ENCODE results near the gene AKR7A2. TPM values are rescaled to one million over a fixed set of nuclear protein-coding genes. Genes with fewer than 3 reads are reported as not detected.

AKR7A2 gene
- total RNA-seq, 2 experiments from 2014 or later, result 42.9 to 43.4 TPM

DNA sequence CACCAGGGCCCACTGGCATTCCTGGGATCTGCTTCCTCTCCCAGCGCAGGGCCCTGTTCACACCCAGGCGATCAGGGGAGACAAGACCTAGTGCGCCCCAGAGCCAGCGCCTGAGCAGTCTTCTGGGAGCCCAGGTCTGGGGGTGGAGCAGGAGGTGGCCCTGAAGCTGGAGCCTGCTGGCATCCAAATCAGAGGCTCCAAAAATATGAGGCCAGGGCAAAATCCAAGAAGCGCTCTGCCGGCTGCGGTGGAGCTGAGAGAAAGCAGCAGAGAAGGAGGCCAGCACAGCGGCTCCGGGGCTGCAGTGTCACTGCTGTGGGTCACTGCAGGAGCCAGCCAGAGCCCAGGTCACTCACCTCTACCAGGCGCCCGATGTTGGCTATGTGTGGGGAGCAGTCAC is 32.9 kb upstream of the AKR7A2 start:
- H3K36me3 Mint-ChIP-seq (ENCODE audit: low read depth), result peaks cover 16% of the 10 kb centered on the region
- no peak overlapping the region for H3K27ac Mint-ChIP-seq
- intact Hi-C loops (cut with micrococcal nuclease), result loop anchor here (10.0 kb wide), 1 partner anchor 310 kb away; no protein-coding TSS in a partner anchor
- no peak for DNase-seq
- no peaks in the 10 kb centered on the region for H3K9me3 Mint-ChIP-seq
- CTCF ChIA-PET, result interaction anchor here (0.6 to 2.8 kb wide), 11 partner anchors 9 to 273 kb away, joined by 3 to 11 read pairs (median 4); no protein-coding TSS in a partner anchor
- peaks cover 2% of the 10 kb centered on the region for H3K4me1 Mint-ChIP-seq (ENCODE audit: low read depth)
- no peak for ATAC-seq
- TF ChIP-seq, protein P1, sequence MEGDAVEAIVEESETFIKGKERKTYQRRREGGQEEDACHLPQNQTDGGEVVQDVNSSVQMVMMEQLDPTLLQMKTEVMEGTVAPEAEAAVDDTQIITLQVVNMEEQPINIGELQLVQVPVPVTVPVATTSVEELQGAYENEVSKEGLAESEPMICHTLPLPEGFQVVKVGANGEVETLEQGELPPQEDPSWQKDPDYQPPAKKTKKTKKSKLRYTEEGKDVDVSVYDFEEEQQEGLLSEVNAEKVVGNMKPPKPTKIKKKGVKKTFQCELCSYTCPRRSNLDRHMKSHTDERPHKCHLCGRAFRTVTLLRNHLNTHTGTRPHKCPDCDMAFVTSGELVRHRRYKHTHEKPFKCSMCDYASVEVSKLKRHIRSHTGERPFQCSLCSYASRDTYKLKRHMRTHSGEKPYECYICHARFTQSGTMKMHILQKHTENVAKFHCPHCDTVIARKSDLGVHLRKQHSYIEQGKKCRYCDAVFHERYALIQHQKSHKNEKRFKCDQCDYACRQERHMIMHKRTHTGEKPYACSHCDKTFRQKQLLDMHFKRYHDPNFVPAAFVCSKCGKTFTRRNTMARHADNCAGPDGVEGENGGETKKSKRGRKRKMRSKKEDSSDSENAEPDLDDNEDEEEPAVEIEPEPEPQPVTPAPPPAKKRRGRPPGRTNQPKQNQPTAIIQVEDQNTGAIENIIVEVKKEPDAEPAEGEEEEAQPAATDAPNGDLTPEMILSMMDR (IDR thresholded peaks at IDR 0.05), result no peak
- H3K27me3 Mint-ChIP-seq, result no peaks in the 10 kb centered on the region
- no peak overlapping the region for H3K4me3 Mint-ChIP-seq
- POLR2A ChIA-PET, result no interaction called here

DNA sequence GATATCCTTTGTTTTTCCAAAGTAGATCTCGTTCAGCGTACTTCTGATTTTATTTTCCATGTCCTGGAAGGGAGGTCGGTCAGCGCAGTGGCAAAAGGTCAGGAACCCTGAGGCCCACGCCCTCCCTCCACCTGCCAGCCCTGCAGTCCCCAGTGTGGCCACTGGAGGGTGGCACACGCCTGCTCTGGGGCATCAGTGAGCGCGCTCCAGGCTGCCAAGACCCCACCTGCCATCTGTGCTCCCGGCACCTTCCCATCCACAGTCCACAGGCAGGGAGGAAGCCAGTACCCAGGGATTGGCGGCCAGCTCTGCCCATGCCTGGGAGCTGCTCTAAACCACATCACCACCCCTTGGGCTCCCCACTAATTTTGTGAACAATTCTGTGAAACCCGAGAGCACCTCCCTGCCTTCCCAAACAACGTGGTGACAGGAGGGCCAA is 32.4 kb upstream of the AKR7A2 start:
- TF ChIP-seq, protein P1 (IDR thresholded peaks at IDR 0.05), result peak; percentile 91
- Mint-ChIP-seq H3K4me3 (no peak overlapping the region), H3K27ac (no peak overlapping the region), H3K4me1 (ENCODE audit: low read depth) (peaks cover 2% of the 10 kb centered on the region), H3K27me3 (no peaks in the 10 kb centered on the region), H3K9me3 (no peaks in the 10 kb centered on the region), H3K36me3 (ENCODE audit: low read depth) (peaks cover 15% of the 10 kb centered on the region)
- intact Hi-C loops (cut with micrococcal nuclease), result loop anchor here (10.0 kb wide), 1 partner anchor 310 kb away; no protein-coding TSS in a partner anchor
- peak; percentile 53 for DNase-seq
- POLR2A ChIA-PET, result no interaction called here
- peak; percentile 78 for ATAC-seq
- CTCF ChIA-PET, result interaction anchor here (0.6 to 2.8 kb wide), 16 partner anchors 9 to 310 kb away, joined by 3 to 11 read pairs (median 4); no protein-coding TSS in a partner anchor

DNA sequence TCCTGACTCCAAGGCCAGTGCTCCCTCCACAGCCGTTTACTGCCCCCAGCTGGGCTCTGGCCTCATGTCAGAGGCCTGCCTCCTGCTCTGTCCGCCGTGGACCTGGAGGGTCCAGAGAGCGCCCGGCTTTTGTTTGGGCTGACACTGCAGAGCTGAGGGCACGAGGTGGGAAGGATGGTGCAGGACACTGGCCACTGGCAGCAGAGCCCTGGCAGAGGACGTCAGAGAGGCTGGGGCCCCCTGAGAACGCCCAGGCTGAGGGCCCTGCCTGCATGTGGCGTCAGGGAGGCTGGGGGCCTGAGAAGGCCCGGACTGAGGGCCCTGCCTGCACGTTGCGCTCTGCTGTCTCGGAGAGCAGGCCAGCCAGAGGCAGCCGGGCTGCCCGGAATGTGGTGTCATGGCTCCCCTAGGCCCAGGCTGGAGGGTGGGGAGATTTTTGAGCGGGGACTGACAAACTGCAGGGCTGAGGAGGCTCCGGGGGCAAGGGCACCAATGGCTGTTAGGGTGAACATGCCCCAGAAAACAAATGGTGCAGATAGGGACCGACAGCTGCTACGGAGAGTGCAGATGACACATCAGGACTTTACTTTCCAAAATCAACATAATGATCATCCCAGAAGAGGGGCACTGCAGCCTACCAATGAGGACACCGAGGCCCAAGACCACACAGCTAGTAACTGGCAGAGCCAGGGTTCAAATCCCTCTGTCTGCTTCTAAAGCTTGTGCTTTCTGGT is 31.8 kb upstream of the AKR7A2 start:
- H3K36me3 Mint-ChIP-seq (ENCODE audit: low read depth), result peaks cover 17% of the 10 kb centered on the region
- no peaks in the 10 kb centered on the region for H3K9me3 Mint-ChIP-seq
- ChIA-PET POLR2A (interaction anchor here (1.2 kb wide), 1 partner anchor 247 kb away, joined by 3 read pairs; no protein-coding TSS in a partner anchor), CTCF (interaction anchor here (0.7 to 2.8 kb wide), 14 partner anchors 8 to 310 kb away, joined by 3 to 11 read pairs (median 4); no protein-coding TSS in a partner anchor)
- no peaks in the 10 kb centered on the region for H3K27me3 Mint-ChIP-seq
- no peak overlapping the region for H3K4me3 Mint-ChIP-seq
- ATAC-seq (no peak), DNase-seq (no peak)
- H3K27ac Mint-ChIP-seq, result no peak overlapping the region
- peaks cover 2% of the 10 kb centered on the region for H3K4me1 Mint-ChIP-seq (ENCODE audit: low read depth)
- intact Hi-C loops (cut with micrococcal nuclease), result loop anchor here (10.0 kb wide), 1 partner anchor 311 kb away; no protein-coding TSS in a partner anchor
- TF ChIP-seq, protein P1 (IDR thresholded peaks at IDR 0.05), result no peak

DNA sequence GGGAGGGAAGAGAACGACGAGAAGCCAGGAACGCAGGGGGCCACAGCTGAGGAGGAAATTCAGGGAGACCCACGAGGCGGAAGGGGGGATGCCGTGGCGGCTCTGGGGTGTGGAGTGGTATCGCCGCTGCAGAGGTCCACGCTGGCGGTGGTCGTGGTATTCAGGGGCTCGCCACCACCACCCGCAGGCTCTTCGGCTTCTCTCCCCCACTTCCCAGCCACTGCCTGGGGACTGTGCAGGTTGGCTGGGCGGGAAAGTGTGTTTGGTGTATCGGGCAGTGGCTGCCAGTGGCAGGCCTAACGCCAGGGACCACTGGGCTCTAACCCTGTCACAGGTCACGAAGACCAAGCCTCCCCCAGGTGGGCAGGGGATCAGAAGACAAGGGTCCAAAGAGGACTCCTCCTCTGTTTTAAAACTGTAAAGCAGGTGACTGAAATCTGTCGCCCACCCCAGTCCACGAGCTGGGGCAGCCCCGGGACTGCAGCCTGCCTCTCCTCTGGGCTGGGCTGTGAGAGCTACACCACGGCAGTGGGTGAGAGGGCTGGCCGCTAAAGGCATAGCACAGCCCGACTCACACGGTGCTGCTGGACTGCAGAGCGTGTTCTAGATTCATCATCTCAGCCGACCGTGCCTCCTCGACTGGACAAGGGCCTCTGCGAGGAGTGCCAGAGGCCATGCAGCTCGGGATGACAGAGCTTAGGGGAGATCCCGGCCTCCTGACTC is 31.1 kb upstream of the AKR7A2 start:
- CTCF ChIA-PET, result interaction anchor here (1.2 to 2.8 kb wide), 8 partner anchors 8 to 311 kb away, joined by 3 to 11 read pairs (median 6); no protein-coding TSS in a partner anchor
- DNase-seq (no peak), ATAC-seq (no peak)
- no peak overlapping the region for H3K27ac Mint-ChIP-seq
- no peaks in the 10 kb centered on the region for H3K9me3 Mint-ChIP-seq
- TF ChIP-seq, protein P1 (IDR thresholded peaks at IDR 0.05), result no peak
- POLR2A ChIA-PET, result interaction anchor here (0.8 to 1.2 kb wide), 2 partner anchors 92 to 248 kb away, joined by 3 read pairs; partner anchors contain the start of genes EMC1 and MRTO4
- H3K36me3 Mint-ChIP-seq (ENCODE audit: low read depth), result peaks cover 21% of the 10 kb centered on the region
- H3K4me3 Mint-ChIP-seq, result no peak overlapping the region
- no peaks in the 10 kb centered on the region for H3K27me3 Mint-ChIP-seq
- peaks cover 2% of the 10 kb centered on the region for H3K4me1 Mint-ChIP-seq (ENCODE audit: low read depth)
- intact Hi-C loops (cut with micrococcal nuclease), result loop anchor here (10.0 kb wide), 1 partner anchor 312 kb away; no protein-coding TSS in a partner anchor

Measured in activated CD8-positive, alpha-beta T cell treated with anti-CD3 and anti-CD28 coated beads for 36 hours (primary cell).